HG03159 (cell line): ENCODE measurements around the gene CYP2R1.

Source experiments
- ATAC-seq: cut with Tn5 transposase; IDR thresholded peaks from one replicate; pipeline ENCODE4 v1.9.1; 2021; ENCODE audit warnings: mild to moderate bottlenecking, moderate library complexity; ENCODE audit not compliant: unreplicated experiment

Gene CYP2R1

GRCh38 chr11:14835496-14836492, 56.2 kb downstream of the CYP2R1 start:
- ATAC-seq: no peak
